Mesothelial cell of epicardium (in vitro differentiated cells): Measurements from ENCODE around the gene ADRM1. TPM values are rescaled to one million over a fixed set of nuclear protein-coding genes. Genes with fewer than 3 reads are reported as not detected.

ENCODE experiments used
- DNase-seq, 2 experiments: peaks; one replicate each; pipeline ENCODE4 v3.0.0; 2021; ENCODE audit warnings: low spot score in 2 of 2; ENCODE audit not compliant: unreplicated experiment in 2 of 2
- H3K27ac Mint-ChIP-seq: 2 replicates; pipeline ENCODE4 v1.8.0; 2021; ENCODE audit warnings: mixed read lengths
- H3K27me3 Mint-ChIP-seq: 2 replicates; pipeline ENCODE4 v1.8.0; 2021; ENCODE audit warnings: low read depth, mixed read lengths
- H3K36me3 Mint-ChIP-seq: 2 replicates; pipeline ENCODE4 v1.8.0; 2021; ENCODE audit warnings: mixed read lengths
- H3K4me1 Mint-ChIP-seq: 2 replicates; pipeline ENCODE4 v1.8.0; 2021; ENCODE audit warnings: mixed read lengths
- H3K4me3 Mint-ChIP-seq: 2 replicates; pipeline ENCODE4 v1.8.0; 2021; ENCODE audit warnings: mild to moderate bottlenecking, moderate library complexity, mixed read lengths
- H3K9me3 Mint-ChIP-seq: 2 replicates; pipeline ENCODE4 v1.8.0; 2021; ENCODE audit warnings: mixed read lengths
- CTCF ChIP-seq: fragments of 200-600 bp; sonication (generic); IDR thresholded peaks from one replicate; pipeline ENCODE4 v1.5.0; 2021; ENCODE audit warnings: antibody characterized with exemption; ENCODE audit not compliant: unreplicated experiment
- total RNA-seq: library from RNA; stranded (reverse); gene quantifications from 3 replicates; pipeline ENCODE4 v1.2.1, GENCODE V29; 2021

Gene ADRM1
- total RNA-seq, 1 donor from 2014 or later: 59.0 TPM

- DNase-seq: no peak
- H3K27ac Mint-ChIP-seq: peak overlapping the region; percentile 21
- peaks cover 18% of the 10 kb centered on the region for H3K36me3 Mint-ChIP-seq
- no peak overlapping the region for H3K4me3 Mint-ChIP-seq
- TF ChIP-seq CTCF: no peak
- peaks cover 10% of the 10 kb centered on the region for H3K9me3 Mint-ChIP-seq
- no peaks in the 10 kb centered on the region for H3K27me3 Mint-ChIP-seq
- peaks cover 10% of the 10 kb centered on the region for H3K4me1 Mint-ChIP-seq
These were observed 49.8 kb downstream of the ADRM1 start for GRCh38 chr20:62352402-62353288.

GRCh38 chr20:62353289-62354030 lies 50.7 kb downstream of the ADRM1 start:
- peaks cover 10% of the 10 kb centered on the region for H3K4me1 Mint-ChIP-seq
- no peak overlapping the region for H3K27ac Mint-ChIP-seq
- peaks cover 14% of the 10 kb centered on the region for H3K36me3 Mint-ChIP-seq
- DNase-seq: no peak
- no peaks in the 10 kb centered on the region for H3K27me3 Mint-ChIP-seq
- peaks cover 7% of the 10 kb centered on the region for H3K9me3 Mint-ChIP-seq
- no peak for TF ChIP-seq CTCF
- H3K4me3 Mint-ChIP-seq: no peak overlapping the region

- peaks cover 14% of the 10 kb centered on the region for H3K4me1 Mint-ChIP-seq
- DNase-seq: no peak
- no peak for TF ChIP-seq CTCF
- peak overlapping the region; percentile 61 for H3K27ac Mint-ChIP-seq
- H3K9me3 Mint-ChIP-seq: peaks cover 2% of the 10 kb centered on the region
- no peak overlapping the region for H3K4me3 Mint-ChIP-seq
- H3K27me3 Mint-ChIP-seq: no peaks in the 10 kb centered on the region
- peaks cover 9% of the 10 kb centered on the region for H3K36me3 Mint-ChIP-seq
These were observed 51.4 kb downstream of the ADRM1 start for GRCh38 chr20:62354031-62354808.

- Mint-ChIP-seq H3K4me3 (no peak overlapping the region), H3K27ac (no peak overlapping the region), H3K27me3 (no peaks in the 10 kb centered on the region), H3K36me3 (peaks cover 5% of the 10 kb centered on the region), H3K9me3 (no peaks in the 10 kb centered on the region), H3K4me1 (peaks cover 14% of the 10 kb centered on the region)
- no peak for DNase-seq
- TF ChIP-seq CTCF: no peak
These were observed 52.1 kb downstream of the ADRM1 start for GRCh38 chr20:62354811-62355341.

GRCh38 chr20:62355516-62355877 lies 52.7 kb downstream of the ADRM1 start:
- no peak overlapping the region for H3K4me3 Mint-ChIP-seq
- no peak overlapping the region for H3K27ac Mint-ChIP-seq
- no peaks in the 10 kb centered on the region for H3K27me3 Mint-ChIP-seq
- no peak for TF ChIP-seq CTCF
- DNase-seq: no peak
- H3K36me3 Mint-ChIP-seq: no peaks in the 10 kb centered on the region
- peaks cover 13% of the 10 kb centered on the region for H3K4me1 Mint-ChIP-seq
- no peaks in the 10 kb centered on the region for H3K9me3 Mint-ChIP-seq
